Erythroblast (primary cell): Measurements from ENCODE around the gene PPP1CB.

Experiments
- GATA1 ChIP-seq: IDR thresholded peaks from 2 replicates; pipeline ENCODE4 v1.6.1; 2011; ENCODE audit warnings: low read depth, mild to moderate bottlenecking, control low read depth, low read length, moderate library complexity
- POLR2A ChIP-seq: IDR thresholded peaks from 2 replicates; pipeline ENCODE4 v1.6.1; 2011; ENCODE audit warnings: mild to moderate bottlenecking, low read length

- no peak for TF ChIP-seq POLR2A
- no peak for TF ChIP-seq GATA1
Measured at GRCh38 chr2:28828382-28828781, 76.8 kb downstream of the PPP1CB start.
